ENCODE measurements around the gene PMM1.

PMM1 gene

GRCh38 chr22:41571786-41572185 lies 17.9 kb downstream of the PMM1 start:
- no peak overlapping the region for H3K27ac ChIP-seq
- TF ChIP-seq ZFX (IDR thresholded peaks at IDR 0.05; ENCODE audit: borderline replicate concordance) (no peak), CTCF (IDR thresholded peaks at IDR 0.05) (no peak)

DNA sequence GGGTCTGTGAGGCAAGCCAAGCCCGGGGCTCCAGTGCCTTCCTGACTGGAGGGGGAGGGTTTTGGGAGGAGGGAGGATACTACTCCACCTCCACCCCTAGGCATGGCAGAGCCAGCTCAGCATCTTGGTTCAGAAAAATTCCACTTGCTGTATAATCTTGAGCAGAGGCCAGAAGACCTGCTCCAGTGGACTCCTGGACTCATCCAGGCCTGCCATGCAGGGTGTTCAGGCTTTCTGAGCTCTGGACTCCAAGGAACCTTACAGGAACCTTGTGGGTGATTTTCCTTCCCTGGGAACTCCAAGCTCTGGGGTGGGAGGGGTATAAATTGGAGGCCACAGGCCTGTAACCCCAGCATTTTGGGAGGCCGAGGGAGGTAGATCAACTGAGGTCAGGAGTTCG lies 19.4 kb downstream of the PMM1 start:
- no peak overlapping the region for H3K27ac ChIP-seq
- TF ChIP-seq ZFX (IDR thresholded peaks at IDR 0.05; ENCODE audit: borderline replicate concordance), result no peak
- TF ChIP-seq CTCF (IDR thresholded peaks at IDR 0.05), result no peak

- TF ChIP-seq CTCF (IDR thresholded peaks at IDR 0.05) (no peak), ZFX (IDR thresholded peaks at IDR 0.05; ENCODE audit: borderline replicate concordance) (no peak)
- no peak overlapping the region for H3K27ac ChIP-seq
Measured at GRCh38 chr22:41568811-41569210, 20.8 kb downstream of the PMM1 start.

DNA sequence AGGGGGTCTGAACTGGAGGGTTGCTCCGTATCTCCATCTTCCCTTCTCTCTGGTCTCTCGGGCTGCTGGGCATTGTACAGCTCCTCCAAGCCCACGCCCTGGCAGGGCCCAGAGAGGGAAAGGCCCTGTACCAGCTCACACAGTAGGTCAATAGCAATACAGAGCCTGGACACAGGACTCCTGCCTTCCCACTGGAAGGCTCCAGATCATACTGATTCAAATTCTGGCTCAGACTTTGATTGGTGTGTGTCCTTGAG lies 22.2 kb downstream of the PMM1 start:
- no peak for TF ChIP-seq CTCF (IDR thresholded peaks at IDR 0.05)
- TF ChIP-seq ZFX (IDR thresholded peaks at IDR 0.05; ENCODE audit: borderline replicate concordance), result no peak

DNA sequence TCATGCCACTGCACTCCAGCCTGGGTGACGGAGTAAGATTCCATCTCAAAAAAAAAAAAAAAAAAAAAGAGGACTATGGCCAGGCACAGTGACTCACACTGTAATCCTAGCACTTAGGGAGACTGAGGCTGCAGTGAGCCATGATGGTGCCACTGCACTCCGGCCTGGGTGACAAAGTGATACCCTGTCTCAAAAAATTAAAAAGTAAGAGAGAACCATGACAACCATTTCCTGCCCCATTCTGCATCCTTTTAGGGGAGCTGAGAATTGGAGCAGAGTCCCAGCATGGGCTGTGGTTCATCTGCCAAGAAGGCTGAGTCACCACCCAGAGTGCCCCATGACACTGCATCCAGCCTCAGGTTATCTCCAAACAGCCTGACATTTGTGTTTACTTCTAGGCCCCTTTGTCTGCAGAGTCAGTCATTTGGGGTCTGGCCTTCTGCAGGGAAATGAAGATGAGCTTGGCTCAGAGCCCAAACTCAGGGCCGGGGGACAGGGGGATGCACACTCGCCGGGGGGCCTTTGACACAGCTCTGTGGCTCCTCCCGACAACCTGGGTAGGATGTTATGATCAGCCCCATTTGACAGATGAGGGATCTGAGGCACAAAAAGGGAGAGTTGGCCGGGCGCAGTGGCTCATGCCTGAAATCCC lies 24.1 kb downstream of the PMM1 start:
- no peak for TF ChIP-seq CTCF (IDR thresholded peaks at IDR 0.05)
- no peak for TF ChIP-seq ZFX (IDR thresholded peaks at IDR 0.05; ENCODE audit: borderline replicate concordance)
- H3K27ac ChIP-seq, result no peak overlapping the region

More for the DNA sequence above, 22.2 kb downstream of the PMM1 start:
- H3K27ac ChIP-seq, result no peak overlapping the region

DNA sequence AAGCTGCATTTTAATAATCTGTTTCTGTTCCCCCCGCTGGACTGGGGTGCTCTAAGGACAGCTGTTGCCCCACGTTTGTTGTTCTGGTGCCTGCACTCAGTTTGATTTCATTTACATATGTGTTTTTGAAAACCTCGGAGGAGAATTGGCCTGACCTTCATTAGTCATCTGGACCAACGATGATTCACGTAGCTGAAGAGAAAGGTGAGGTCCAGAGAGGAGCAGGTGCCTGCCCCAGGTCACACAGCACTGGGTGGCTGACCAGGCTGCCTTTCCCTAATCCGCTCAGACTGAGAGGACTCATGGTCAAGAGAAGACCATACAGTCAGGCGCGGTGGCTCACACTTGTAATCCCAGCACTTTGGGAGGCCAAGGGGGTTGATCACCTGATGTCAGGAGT lies 25.1 kb downstream of the PMM1 start:
- TF ChIP-seq CTCF (IDR thresholded peaks at IDR 0.05), result no peak
- no peak for TF ChIP-seq ZFX (IDR thresholded peaks at IDR 0.05; ENCODE audit: borderline replicate concordance)
- no peak overlapping the region for H3K27ac ChIP-seq

DNA sequence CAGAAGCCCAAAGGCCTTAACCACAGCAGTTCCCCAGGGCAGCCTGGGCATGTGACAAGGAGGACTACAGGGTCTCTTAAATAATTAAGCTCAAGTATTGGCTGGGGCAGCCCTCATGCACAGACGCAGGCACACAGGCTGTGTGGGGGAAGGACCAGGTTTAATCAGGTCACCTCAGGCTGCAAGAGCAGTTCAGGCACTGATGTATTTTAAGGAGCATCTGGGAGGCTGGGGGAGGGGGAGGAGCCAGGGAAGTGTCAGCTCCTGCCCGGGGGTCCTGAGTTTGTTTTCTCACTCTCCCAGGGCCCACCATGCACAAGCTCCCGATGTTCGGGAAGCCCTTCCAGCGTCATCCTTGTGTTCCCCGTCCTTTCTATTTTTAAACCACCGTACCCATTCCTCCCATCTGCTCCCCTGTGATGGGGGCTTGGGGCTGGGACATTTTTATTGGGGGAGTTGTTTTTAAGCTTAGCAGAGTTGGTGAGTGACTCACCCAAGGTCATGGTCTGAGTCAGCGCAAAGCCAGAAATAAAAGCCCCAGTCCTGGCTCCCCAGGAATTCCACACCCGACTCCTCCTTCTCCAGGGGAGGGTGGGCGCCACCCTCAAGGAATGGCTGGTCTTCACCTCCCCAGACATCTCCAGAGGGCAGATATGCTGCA lies 26.5 kb downstream of the PMM1 start:
- TF ChIP-seq ZFX (IDR thresholded peaks at IDR 0.05; ENCODE audit: borderline replicate concordance) (no peak), CTCF (IDR thresholded peaks at IDR 0.05) (no peak)
- no peak overlapping the region for H3K27ac ChIP-seq

Data from 22Rv1 (cell line).